H9 (cell line): Measurements from ENCODE around the gene EEF1G. TPM values are rescaled to one million over a fixed set of nuclear protein-coding genes. Genes with fewer than 3 reads are reported as not detected.

Experiments used
- DNase-seq: peaks from one replicate; pipeline ENCODE4 v3.0.0-alpha.2; 2017
- H2AFZ ChIP-seq: one replicate; pipeline ENCODE4 v1.6.1; 2013; ENCODE audit warnings: mild to moderate bottlenecking, low read length, control low read depth, moderate library complexity
- H2AK5ac ChIP-seq: 2 replicates; pipeline ENCODE4 v1.6.1; 2013; ENCODE audit warnings: low read length, control low read depth, mixed read lengths; ENCODE audit not compliant: insufficient read length
- H2BK120ac ChIP-seq: one replicate; pipeline ENCODE4 v1.6.1; 2013; ENCODE audit warnings: low read depth, mild to moderate bottlenecking, low read length, control low read depth, inconsistent platforms; ENCODE audit not compliant: poor library complexity, severe bottlenecking
- H2BK12ac ChIP-seq: 2 replicates; pipeline ENCODE4 v1.6.1; 2013; ENCODE audit warnings: low read length, control low read depth, mixed read lengths, low read depth; ENCODE audit not compliant: insufficient read length
- H2BK15ac ChIP-seq: 2 replicates; pipeline ENCODE4 v1.6.1; 2013; ENCODE audit warnings: low read depth, low read length, control low read depth
- H2BK20ac ChIP-seq: one replicate; pipeline ENCODE4 v1.6.1; 2013; ENCODE audit warnings: low read depth, mild to moderate bottlenecking, low read length, control low read depth, inconsistent platforms; ENCODE audit not compliant: poor library complexity, severe bottlenecking
- H2BK5ac ChIP-seq: 2 replicates; pipeline ENCODE4 v1.6.1; 2013; ENCODE audit warnings: low read length, control low read depth, mixed read lengths; ENCODE audit not compliant: insufficient read length
- H3K14ac ChIP-seq: 2 replicates; pipeline ENCODE4 v1.6.1; 2013; ENCODE audit warnings: low read length, control low read depth; ENCODE audit not compliant: insufficient read depth
- H3K18ac ChIP-seq: 2 replicates; pipeline ENCODE4 v1.6.1; 2013; ENCODE audit warnings: low read depth, mild to moderate bottlenecking, mixed read lengths, low read length, control low read depth; ENCODE audit not compliant: insufficient read length
- H3K23ac ChIP-seq: 2 replicates; pipeline ENCODE4 v1.6.1; 2013; ENCODE audit warnings: low read length, control low read depth, mixed read lengths, low read depth; ENCODE audit not compliant: insufficient read length
- H3K23me2 ChIP-seq: 2 replicates; pipeline ENCODE4 v1.6.1; 2013; ENCODE audit warnings: low read depth, mild to moderate bottlenecking, mixed read lengths, low read length, control low read depth; ENCODE audit not compliant: insufficient read length, poor library complexity, severe bottlenecking
- H3K27ac ChIP-seq: 2 replicates; pipeline ENCODE4 v1.5.1; 2013; ENCODE audit warnings: low read length, control low read depth, mixed read lengths, low read depth; ENCODE audit not compliant: insufficient read length
- H3K27me3 ChIP-seq: 2 replicates; pipeline ENCODE4 v1.6.1; 2013; ENCODE audit warnings: low read length, control low read depth, inconsistent platforms; ENCODE audit not compliant: insufficient read depth
- H3K4ac ChIP-seq: 2 replicates; pipeline ENCODE4 v1.6.1; 2013; ENCODE audit warnings: low read depth, mild to moderate bottlenecking, control low read depth, inconsistent platforms, low read length, moderate library complexity
- H3K4me1 ChIP-seq: 2 replicates; pipeline ENCODE4 v1.6.1; 2013; ENCODE audit warnings: low read length, control low read depth, inconsistent platforms; ENCODE audit not compliant: insufficient read depth
- H3K4me2 ChIP-seq: 2 replicates; pipeline ENCODE4 v1.6.1; 2013; ENCODE audit warnings: low read length, control low read depth, mixed read lengths; ENCODE audit not compliant: insufficient read length, insufficient read depth
- H3K56ac ChIP-seq: 2 replicates; pipeline ENCODE4 v1.6.1; 2013; ENCODE audit warnings: low read depth, mild to moderate bottlenecking, mixed read lengths, low read length, control low read depth; ENCODE audit not compliant: insufficient read length
- H3K79me1 ChIP-seq: 2 replicates; pipeline ENCODE4 v1.6.1; 2013; ENCODE audit warnings: low read depth, mild to moderate bottlenecking, moderate library complexity, low read length, control low read depth, inconsistent platforms; ENCODE audit not compliant: insufficient read depth, poor library complexity, severe bottlenecking
- H3K79me2 ChIP-seq: 2 replicates; pipeline ENCODE4 v1.6.1; 2013; ENCODE audit warnings: low read length, control low read depth, inconsistent platforms; ENCODE audit not compliant: insufficient read depth
- H3K9ac ChIP-seq: 2 replicates; pipeline ENCODE4 v1.6.1; 2013; ENCODE audit warnings: low read length, control low read depth, mixed read lengths; ENCODE audit not compliant: insufficient read length; ENCODE audit errors: extremely low read depth
- H3K9me3 ChIP-seq: one replicate; pipeline ENCODE4 v1.6.1; 2013; ENCODE audit warnings: low read depth, low read length, inconsistent platforms; ENCODE audit not compliant: control insufficient read depth
- H3T11ph ChIP-seq: one replicate; pipeline ENCODE4 v1.6.1; 2013; ENCODE audit warnings: mild to moderate bottlenecking, low read length, control low read depth, inconsistent platforms
- H4K20me1 ChIP-seq: one replicate; pipeline ENCODE4 v1.6.1; 2013; ENCODE audit not compliant: control insufficient read depth, insufficient read length, insufficient read depth
- H4K5ac ChIP-seq: 2 replicates; pipeline ENCODE4 v1.6.1; 2013; ENCODE audit warnings: low read depth, mild to moderate bottlenecking, mixed read lengths, low read length, control low read depth; ENCODE audit not compliant: insufficient read length
- H4K8ac ChIP-seq: replicated peaks from 2 replicates; pipeline ENCODE4 v1.6.1; 2013; ENCODE audit warnings: low read length, control low read depth, mixed read lengths, low read depth; ENCODE audit not compliant: insufficient read length
- H4K91ac ChIP-seq: 2 replicates; pipeline ENCODE4 v1.6.1; 2013; ENCODE audit warnings: low read depth, mild to moderate bottlenecking, moderate library complexity, mixed read lengths, low read length, control low read depth; ENCODE audit not compliant: insufficient read length
- H3K27ac Mint-ChIP-seq, 3 experiments: 2 replicates in 2 of 3; 3 replicates in 1 of 3; pipeline ENCODE4 v1.8.0; 2020 to 2021; ENCODE audit warnings: mixed read lengths in 3 of 3, mild to moderate bottlenecking in 1 of 3, moderate library complexity in 1 of 3
- H3K27me3 Mint-ChIP-seq: 2 replicates; pipeline ENCODE4 v1.8.0; 2021; ENCODE audit warnings: low read depth, mild to moderate bottlenecking, moderate library complexity, mixed read lengths
- H3K36me3 Mint-ChIP-seq, 3 experiments: 2 replicates in 2 of 3; 3 replicates in 1 of 3; pipeline ENCODE4 v1.8.0; 2020 to 2021; ENCODE audit warnings: low read depth in 3 of 3, mixed read lengths in 3 of 3; ENCODE audit not compliant: insufficient read depth in 1 of 3
- H3K4me1 Mint-ChIP-seq, 2 experiments: 2 replicates each; pipeline ENCODE4 v1.8.0; 2020; ENCODE audit warnings: mixed read lengths in 2 of 2
- H3K4me3 Mint-ChIP-seq, 2 experiments: 2 replicates in 1 of 2; 3 replicates in 1 of 2; pipeline ENCODE4 v1.8.0; 2020 to 2021; ENCODE audit warnings: mild to moderate bottlenecking in 2 of 2, mixed read lengths in 2 of 2, moderate library complexity in 1 of 2
- H3K9me3 Mint-ChIP-seq, 2 experiments: 2 replicates in 1 of 2; 3 replicates in 1 of 2; pipeline ENCODE4 v1.8.0; 2020; ENCODE audit warnings: mild to moderate bottlenecking in 2 of 2, mixed read lengths in 2 of 2, moderate library complexity in 1 of 2
- whole genome bisulfite sequencing: extraction: QIAGEN DNeasy Blood & Tissue Kit; methylation state at CpG from one replicate; pipeline ENCODE4 v1.1.7; 2013; ENCODE audit warnings: missing lambda C conversion rate, low lambda C conversion rate, mixed read lengths; ENCODE audit not compliant: insufficient read length; ENCODE audit errors: extremely low coverage; 5-methylcytosine and 5-hydroxymethylcytosine counted together
- total RNA-seq: library from RNA; stranded (reverse); gene quantifications from 2 replicates; pipeline ENCODE4 v1.2.1, GENCODE V29; 2021
- TF ChIP-seq, protein P1 (sequence below): fragments of 200-600 bp; sonication (generic); conservative IDR thresholded peaks from 3 replicates; pipeline ENCODE4 v1.8.0; 2021; ENCODE audit warnings: antibody characterized with exemption, mild to moderate bottlenecking

Gene EEF1G
- total RNA-seq, 1 experiment from 2014 or later = 1,790 TPM

DNA sequence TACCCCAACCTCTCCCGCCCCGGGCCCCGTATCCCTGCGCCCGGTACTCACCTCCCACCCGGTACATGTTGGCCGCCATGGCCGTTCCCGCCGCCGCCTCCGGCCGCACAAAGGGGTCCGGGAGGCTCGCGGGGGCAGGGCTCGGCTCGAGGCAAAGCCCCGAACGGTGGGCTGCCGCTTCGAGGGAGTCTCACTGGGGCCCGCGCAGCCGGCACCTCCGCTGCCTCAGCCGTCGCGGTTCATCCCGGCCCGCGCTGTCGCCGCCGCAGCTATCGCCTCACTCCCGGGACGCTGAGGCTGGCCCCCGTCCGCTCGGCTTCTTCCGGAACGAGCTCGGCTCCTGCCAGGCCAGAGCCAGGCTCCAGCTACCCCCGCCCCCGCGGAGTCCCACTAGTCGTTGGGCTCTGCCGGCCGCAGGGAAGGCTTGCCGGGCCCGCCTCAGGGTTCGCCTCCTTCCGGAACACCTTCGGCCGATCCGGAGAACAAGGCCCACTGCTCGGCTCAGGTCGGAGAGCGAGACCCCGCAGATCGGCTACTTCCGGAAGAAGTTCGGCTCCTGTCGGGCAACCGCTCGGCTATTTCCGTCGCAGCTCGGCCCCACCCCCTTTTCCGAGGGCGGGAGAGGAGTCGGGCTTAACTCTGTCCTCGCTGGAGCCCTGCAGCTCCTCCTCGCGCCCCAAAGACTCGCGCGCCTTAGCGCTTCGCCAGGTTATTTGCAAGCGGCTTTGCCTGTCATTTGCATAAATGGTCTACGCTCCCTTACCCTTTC lies 27.9 kb upstream of the EEF1G start, which contains the start of gene MTA2:
Gene MTA2, minus strand, starts transcription at position 494 of the 769 bp plus-strand sequence. Its CDS starts 415 bp downstream, at position 79.
- Histone ChIP-seq H4K8ac (no peak within 1 kb of the TSS), H3K23me2 (peaks cover 4% of the 10 kb centered on the region), H4K91ac (peak within 1 kb of the TSS; percentile 32), H3K9ac (peak within 1 kb of the TSS; percentile 84), H4K20me1 (peaks cover 2% of the 10 kb centered on the region), H3K79me2 (no peaks in the 10 kb centered on the region; the same call in 1 of the 2 replicates), H2BK20ac (no peak within 1 kb of the TSS), H3K4ac (peak within 1 kb of the TSS; percentile 59; the same call in 1 of the 2 replicates), H4K5ac (no peak within 1 kb of the TSS), H3K79me1 (no peaks in the 10 kb centered on the region), H3K4me2 (peak within 1 kb of the TSS; percentile 71), H3K9me3 (no peaks in the 10 kb centered on the region), H2AFZ (no peak within 1 kb of the TSS), H3K14ac (peak within 1 kb of the TSS; percentile 96), H3T11ph (no peak within 1 kb of the TSS), H2AK5ac (no peak within 1 kb of the TSS), H3K27ac (no peak within 1 kb of the TSS), H3K18ac (peak within 1 kb of the TSS; percentile 69), H3K23ac (no peak within 1 kb of the TSS), H2BK12ac (no peak within 1 kb of the TSS), H2BK120ac (no peak within 1 kb of the TSS), H3K27me3 (peaks cover 12% of the 10 kb centered on the region; the same call in 1 of the 2 replicates), H2BK15ac (no peak within 1 kb of the TSS), H2BK5ac (no peak within 1 kb of the TSS), H3K56ac (no peak within 1 kb of the TSS), H3K4me1 (peaks cover 8% of the 10 kb centered on the region)
- peaks cover 44 to 61% of the 10 kb centered on the region in 2 experiments for H3K4me1 Mint-ChIP-seq
- no CpG with 5 or more reads among the region's 83 CpGs for WGBS
- no peaks in the 10 kb centered on the region for H3K9me3 Mint-ChIP-seq
- H3K27me3 Mint-ChIP-seq = peaks cover 34% of the 10 kb centered on the region
- DNase-seq = peak; percentile 99
- H3K36me3 Mint-ChIP-seq = peaks cover 45 to 55% (median 47%) of the 10 kb centered on the region in 3 experiments
- H3K27ac Mint-ChIP-seq = peak within 1 kb of the TSS; percentile 84 to 96 (median 91); a peak in 6 of 7 replicates
- H3K4me3 Mint-ChIP-seq = peak within 1 kb of the TSS; percentile 90 to 93
- TF ChIP-seq, protein P1, sequence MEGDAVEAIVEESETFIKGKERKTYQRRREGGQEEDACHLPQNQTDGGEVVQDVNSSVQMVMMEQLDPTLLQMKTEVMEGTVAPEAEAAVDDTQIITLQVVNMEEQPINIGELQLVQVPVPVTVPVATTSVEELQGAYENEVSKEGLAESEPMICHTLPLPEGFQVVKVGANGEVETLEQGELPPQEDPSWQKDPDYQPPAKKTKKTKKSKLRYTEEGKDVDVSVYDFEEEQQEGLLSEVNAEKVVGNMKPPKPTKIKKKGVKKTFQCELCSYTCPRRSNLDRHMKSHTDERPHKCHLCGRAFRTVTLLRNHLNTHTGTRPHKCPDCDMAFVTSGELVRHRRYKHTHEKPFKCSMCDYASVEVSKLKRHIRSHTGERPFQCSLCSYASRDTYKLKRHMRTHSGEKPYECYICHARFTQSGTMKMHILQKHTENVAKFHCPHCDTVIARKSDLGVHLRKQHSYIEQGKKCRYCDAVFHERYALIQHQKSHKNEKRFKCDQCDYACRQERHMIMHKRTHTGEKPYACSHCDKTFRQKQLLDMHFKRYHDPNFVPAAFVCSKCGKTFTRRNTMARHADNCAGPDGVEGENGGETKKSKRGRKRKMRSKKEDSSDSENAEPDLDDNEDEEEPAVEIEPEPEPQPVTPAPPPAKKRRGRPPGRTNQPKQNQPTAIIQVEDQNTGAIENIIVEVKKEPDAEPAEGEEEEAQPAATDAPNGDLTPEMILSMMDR = no peak
